HepG2 (cell line): ENCODE data around the gene STOML1. TPM values are rescaled to one million over a fixed set of nuclear protein-coding genes. Genes with fewer than 3 reads are reported as not detected.

Experiments used
- ATAC-seq: fragments of 200-7000 bp; cut with Tn5 transposase; 3 replicates; pipeline ENCODE4 v1.9.1; 2020; ENCODE audit warnings: mild to moderate bottlenecking, moderate library complexity
- BruUV-seq: library from RNA; stranded (reverse); fragments of 400-500 nt; replicated peaks from 2 replicates; lab custom pipeline; 2021; lab: Mats Ljungman, UMichigan
- CTCF ChIA-PET: fragments of 300-600 bp; formaldehyde crosslinking; extraction: SDS; loops from one replicate; lab custom pipeline; 2021; ENCODE audit warnings: low total read pairs, inconsistent platforms, low intra/inter-chr PET ratio; lab: Yijun Ruan, JAX
- POLR2A ChIA-PET: fragments of 350-600 bp; sonication (Branson Sonifier 250); formaldehyde crosslinking; loops from one replicate; lab custom pipeline; 2020; ENCODE audit warnings: antibody characterized with exemption, inconsistent platforms; lab: Yijun Ruan, JAX
- DNase-seq: peaks from one replicate; pipeline ENCODE4 v3.0.0-alpha.2; 2015; ENCODE audit warnings: low spot score
- FAIRE-seq: peaks from 3 replicates; lab custom pipeline; 2011; peaks lifted over from hg19 to GRCh38; lab: Jason Lieb, UNC
- H2AFZ ChIP-seq: one replicate; pipeline ENCODE4 v1.6.1; 2011; ENCODE audit warnings: low read length, inconsistent platforms
- H3K27ac ChIP-seq: fragments of 300-600 bp; 3 replicates; pipeline ENCODE4 v1.8.0; 2011; ENCODE audit warnings: mixed run types, mild to moderate bottlenecking, mixed read lengths, low read length, inconsistent platforms; ENCODE audit not compliant: insufficient read depth; ENCODE audit errors: extremely low read length
- H3K27me3 ChIP-seq, 2 experiments: fragments of 200-600 bp in 1 of 2; 2 replicates in 1 of 2; 3 replicates in 1 of 2; pipeline versions ENCODE4 v1.6.0 to v1.8.0; 2011; ENCODE audit warnings: low read length in 2 of 2, mild to moderate bottlenecking in 2 of 2, moderate library complexity in 2 of 2, inconsistent platforms in 1 of 2; ENCODE audit not compliant: insufficient read depth in 2 of 2, control insufficient read depth in 1 of 2
- H3K36me3 ChIP-seq, 2 experiments: fragments of 200-600 bp in 1 of 2; replicated peaks in 1 of 2; 2 replicates in 1 of 2; 3 replicates in 1 of 2; pipeline versions ENCODE4 v1.5.1 to v1.8.0; 2011; ENCODE audit warnings: low read length in 2 of 2, inconsistent platforms in 1 of 2; ENCODE audit not compliant: insufficient read depth in 2 of 2, control insufficient read depth in 1 of 2
- H3K4me1 ChIP-seq: 2 replicates; pipeline ENCODE4 v1.5.1; 2012; ENCODE audit warnings: low read length, inconsistent platforms; ENCODE audit not compliant: insufficient read depth
- H3K4me2 ChIP-seq: 2 replicates; pipeline ENCODE4 v1.6.0; 2011; ENCODE audit warnings: low read depth, low read length, inconsistent platforms
- H3K4me3 ChIP-seq, 3 experiments: fragments of 200-600 bp in 1 of 3; sonication (generic), shearing (Covaris generic) in 1 of 3; replicated peaks in 1 of 3; 2 replicates each; pipeline ENCODE4 v1.5.1; 2011 to 2016; ENCODE audit warnings: low read length in 3 of 3, inconsistent platforms in 2 of 3, low read depth in 2 of 3, mild to moderate bottlenecking in 2 of 3, control low read depth in 1 of 3, mixed read lengths in 1 of 3; ENCODE audit not compliant: insufficient read depth in 1 of 3
- H3K79me2 ChIP-seq: one replicate; pipeline ENCODE4 v1.6.1; 2011; ENCODE audit warnings: low read length, inconsistent platforms; ENCODE audit not compliant: insufficient read depth
- H3K9ac ChIP-seq: 2 replicates; pipeline ENCODE4 v1.6.0; 2011; ENCODE audit warnings: mild to moderate bottlenecking, low read depth, low read length, inconsistent platforms; ENCODE audit not compliant: insufficient read depth
- H3K9me3 ChIP-seq: 2 replicates; pipeline ENCODE4 v1.5.1; 2012; ENCODE audit warnings: mild to moderate bottlenecking, low read length
- H4K20me1 ChIP-seq: 2 replicates; pipeline ENCODE4 v1.6.0; 2011; ENCODE audit warnings: inconsistent platforms, mild to moderate bottlenecking, low read length, moderate library complexity; ENCODE audit not compliant: insufficient read depth
- BORCS8-MEF2B ChIP-seq: sonication (generic); formaldehyde crosslinking; IDR thresholded peaks from 2 replicates; pipeline ENCODE4 v1.8.0; 2022; ENCODE audit warnings: mild to moderate bottlenecking, missing genetic modification reagents
- MXI1 ChIP-seq: IDR thresholded peaks from 3 replicates; pipeline ENCODE4 v1.6.1; 2012; ENCODE audit warnings: low read depth, low read length, inconsistent platforms, borderline replicate concordance
- NRL ChIP-seq: sonication (generic); formaldehyde crosslinking; IDR thresholded peaks from 2 replicates; pipeline ENCODE4 v1.5.0; 2020; ENCODE audit warnings: missing genetic modification reagents, mild to moderate bottlenecking, moderate library complexity, borderline replicate concordance
- ZSCAN21 ChIP-seq: sonication (generic); formaldehyde crosslinking; IDR thresholded peaks from 2 replicates; pipeline ENCODE4 v1.8.0; 2022; ENCODE audit warnings: mild to moderate bottlenecking, missing genetic modification reagents, moderate library complexity, borderline replicate concordance
- ZSCAN9 ChIP-seq: IDR thresholded peaks from 2 replicates; pipeline ENCODE4 v1.6.1; 2016; ENCODE audit warnings: borderline replicate concordance
- WGBS: methylation state at CpG from one replicate; pipeline ENCODE4 v1.1.6; 2017; ENCODE audit warnings: low lambda C conversion rate; 5-methylcytosine and 5-hydroxymethylcytosine counted together
- in situ Hi-C: cut with HindIII; loops from 2 replicates; pipeline ENCODE4 v1.10.0; 2017; ENCODE audit warnings: low pct_unique_long_range_greater_than_20kb; ENCODE audit not compliant: extremely low pct_ligation_motif_present
- intact Hi-C: fragments of 100-400 bp; cut with micrococcal nuclease; formaldehyde crosslinking; loops from one replicate; pipeline ENCODE4 v1.10.0; 2022; ENCODE audit not compliant: unreplicated experiment
- polyA plus RNA-seq, 8 experiments: library from polyadenylated mRNA; depleted of rRNA in 3 of 8; stranded (reverse) in 7 of 8; unstranded in 1 of 8; fragments of >200 nt; fragmentation: Illumina TruSeq in 4 of 8; extraction: Trizol in 4 of 8; gene quantifications; 2 replicates each; pipeline versions ENCODE4 v1.2.1 to v1.2.3, GENCODE V29; 2011 to 2016; ENCODE audit warnings: low read depth in 4 of 8, missing spikeins in 1 of 8, mixed read lengths in 1 of 8; ENCODE audit not compliant: insufficient read depth in 1 of 8
- total RNA-seq, 5 experiments: library from RNA; depleted of rRNA; stranded (reverse); fragments of >200 nt; fragmentation: Illumina TruSeq; extraction: Trizol; gene quantifications; 2 replicates each; pipeline ENCODE4 v1.2.3, GENCODE V29; 2016; ENCODE audit warnings: low read depth in 1 of 5

STOML1 gene
- total and polyA plus RNA-seq, 2 of the 13 experiments (the other 11 are each of a cell fraction or from before 2014, with no cell fraction given): 3.5 to 3.7 TPM

GRCh38 chr15:74038707-74039655 is 46.9 kb upstream of the STOML1 start:
- Histone ChIP-seq H4K20me1 (no peaks in the 10 kb centered on the region), H3K4me1 (no peaks in the 10 kb centered on the region), H3K27ac (no peak overlapping the region), H3K79me2 (no peaks in the 10 kb centered on the region), H3K4me3 (no peak overlapping the region), H2AFZ (no peak overlapping the region), H3K9me3 (no peaks in the 10 kb centered on the region), H3K9ac (no peak overlapping the region), H3K4me2 (no peak overlapping the region), H3K36me3 (peaks cover 1 to 12% of the 10 kb centered on the region in 2 experiments; a peak in 2 of 5 replicates), H3K27me3 (0 out of 5 replicates have a peak, but pooled peaks cover 1 to 6% of the 10 kb centered on the region in 2 experiments)
- BruUV-seq: no TSS peak
- ATAC-seq (no peak), FAIRE-seq (no peak), DNase-seq (no peak)
- ChIA-PET CTCF (no interaction called here), POLR2A (no interaction called here)
- 66% methylated on average over 9 of the region's 9 CpGs for WGBS
- intact Hi-C loops: no loop called here
- TF ChIP-seq ZSCAN9 (CRISPR knock-in tag): no peak
- no peak for TF ChIP-seq NRL (CRISPR knock-in tag)
- no peak for TF ChIP-seq ZSCAN21 (CRISPR knock-in tag)
- TF ChIP-seq MXI1: no peak
- TF ChIP-seq BORCS8-MEF2B (CRISPR knock-in tag): no peak
- in situ Hi-C loops: loop anchor here (5.0 kb wide), 1 partner anchor 72 kb away; no protein-coding TSS in a partner anchor
